OCI-LY3 (cell line): ENCODE results near the gene RNF115.

Source experiments
- EZH2phosphoT487 ChIP-seq: fragments of 200-600 bp; shearing (Covaris generic); IDR thresholded peaks from 2 replicates; pipeline ENCODE4 v1.6.1; 2018; ENCODE audit warnings: antibody characterized with exemption, mixed run types, low read depth
- TF ChIP-seq, protein P1 (sequence below): fragments of 200-600, 300-600 bp; sonication (generic); IDR thresholded peaks from 2 replicates; pipeline ENCODE4 v1.5.1; 2014; ENCODE audit warnings: antibody characterized with exemption, low read length, low read depth

DNA sequence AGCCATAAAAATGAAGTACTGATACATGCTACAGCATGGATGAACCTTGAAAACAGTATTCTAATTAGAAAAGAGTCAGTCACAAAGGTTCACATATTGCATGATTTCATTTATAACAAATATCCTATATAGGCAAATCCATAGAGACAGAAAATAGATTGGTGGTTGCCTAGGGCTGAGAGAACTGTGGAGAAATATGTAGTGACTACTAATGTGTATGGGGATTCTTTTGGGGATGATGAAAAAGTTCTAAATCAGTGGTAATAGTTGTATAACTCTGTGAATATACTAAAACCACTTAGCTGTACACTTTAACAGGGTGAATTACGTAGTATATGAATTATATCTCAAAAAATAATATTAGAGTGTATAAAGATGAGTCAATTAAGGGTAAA lies 45.8 kb downstream of the RNF115 start:
- TF ChIP-seq, protein P1, sequence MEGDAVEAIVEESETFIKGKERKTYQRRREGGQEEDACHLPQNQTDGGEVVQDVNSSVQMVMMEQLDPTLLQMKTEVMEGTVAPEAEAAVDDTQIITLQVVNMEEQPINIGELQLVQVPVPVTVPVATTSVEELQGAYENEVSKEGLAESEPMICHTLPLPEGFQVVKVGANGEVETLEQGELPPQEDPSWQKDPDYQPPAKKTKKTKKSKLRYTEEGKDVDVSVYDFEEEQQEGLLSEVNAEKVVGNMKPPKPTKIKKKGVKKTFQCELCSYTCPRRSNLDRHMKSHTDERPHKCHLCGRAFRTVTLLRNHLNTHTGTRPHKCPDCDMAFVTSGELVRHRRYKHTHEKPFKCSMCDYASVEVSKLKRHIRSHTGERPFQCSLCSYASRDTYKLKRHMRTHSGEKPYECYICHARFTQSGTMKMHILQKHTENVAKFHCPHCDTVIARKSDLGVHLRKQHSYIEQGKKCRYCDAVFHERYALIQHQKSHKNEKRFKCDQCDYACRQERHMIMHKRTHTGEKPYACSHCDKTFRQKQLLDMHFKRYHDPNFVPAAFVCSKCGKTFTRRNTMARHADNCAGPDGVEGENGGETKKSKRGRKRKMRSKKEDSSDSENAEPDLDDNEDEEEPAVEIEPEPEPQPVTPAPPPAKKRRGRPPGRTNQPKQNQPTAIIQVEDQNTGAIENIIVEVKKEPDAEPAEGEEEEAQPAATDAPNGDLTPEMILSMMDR: no peak
- no peak for TF ChIP-seq EZH2phosphoT487
